Right lobe of liver (tissue), 6 donors: ENCODE results near the gene THBS4. TPM values are rescaled to one million over a fixed set of nuclear protein-coding genes. Genes with fewer than 3 reads are reported as not detected.

Experiments
- ATAC-seq, 4 donors: fragments of 200-7000 bp; cut with Tn5 transposase; one replicate each; pipeline ENCODE4 v1.9.1; 2020; ENCODE audit warnings: mild to moderate bottlenecking in 4 of 4, moderate library complexity in 4 of 4
- DNase-seq, 3 donors: peaks; one replicate each; pipeline ENCODE4 v3.0.0-alpha.2; 2020
- H3K27ac ChIP-seq, 3 donors: fragments of 200-600 bp; one replicate each; pipeline ENCODE4 v1.8.0; 2022
- H3K27me3 ChIP-seq, 2 donors: fragments of 200-600 bp; one replicate each; pipeline ENCODE4 v1.8.0; 2022
- H3K36me3 ChIP-seq, 4 donors: fragments of 200-600 bp; sonication (generic) in 1 of 4; one replicate each; pipeline versions ENCODE4 v1.5.1 to v1.8.0; 2017 to 2022; ENCODE audit warnings: control low read depth in 1 of 4
- H3K4me1 ChIP-seq, 4 donors: fragments of 200-600 bp; sonication (generic) in 1 of 4; one replicate each; pipeline versions ENCODE4 v1.5.1 to v1.8.0; 2017 to 2022; ENCODE audit warnings: control low read depth in 1 of 4
- H3K4me3 ChIP-seq, 3 donors: fragments of 200-600 bp; one replicate each; pipeline ENCODE4 v1.8.0; 2022
- H3K9me3 ChIP-seq, 4 donors: fragments of 200-600 bp; sonication (generic) in 1 of 4; one replicate each; pipeline versions ENCODE4 v1.5.1 to v1.8.0; 2017 to 2022; ENCODE audit warnings: control low read depth in 1 of 4
- CTCF ChIP-seq, 4 donors: fragments of 200-600 bp in 3 of 4; fragments of 450-650 bp in 1 of 4; IDR thresholded peaks; one replicate each; pipeline versions ENCODE4 v1.5.1 to v1.8.0; 2016 to 2022; ENCODE audit warnings: antibody characterized with exemption in 4 of 4, mild to moderate bottlenecking in 2 of 4
- POLR2A ChIP-seq: fragments of 450-650 bp; IDR thresholded peaks from one replicate; pipeline ENCODE4 v1.6.1; 2017; ENCODE audit warnings: antibody characterized with exemption, mild to moderate bottlenecking
- WGBS: methylation state at CpG from one replicate; pipeline ENCODE4 v1.1.6; 2018; ENCODE audit warnings: low coverage, low lambda C conversion rate; ENCODE audit not compliant: insufficient coverage; ENCODE audit errors: missing lambda C conversion rate; 5-methylcytosine and 5-hydroxymethylcytosine counted together
- intact Hi-C, 2 donors: fragments of 100-400 bp; cut with DNase I; formaldehyde crosslinking; loops; one replicate each; pipeline versions ENCODE4 v1.11.2 to v1.14.1; 2022
- total RNA-seq, 6 experiments: library from RNA; depleted of rRNA in 2 of 6; stranded (reverse); fragments of >200 nt in 2 of 6; fragmentation: NEBNext Ultra II Directional in 3 of 6; extraction: Animal tissue kit (Norgen Biotek cat#: 25700) in 3 of 6; gene quantifications; one replicate each; pipeline versions ENCODE4 v1.1.0 to v1.2.4, GENCODE V29; 2016 to 2023
- donor health status: DM: no; HTN: yes; CAD: no.
- donor health status: DM: no; HTN: no; CAD: no.
- donor health status: DM: no; HTN: no; CAD: no.
- donor health status: DM: no; HTN: yes; CAD: no.
- donor health status: DM: no; HTN: yes; CAD: no.

The THBS4 gene
- total RNA-seq, 6 experiments from 2014 or later = 0.24 to 0.37 TPM; not detected in 4

DNA sequence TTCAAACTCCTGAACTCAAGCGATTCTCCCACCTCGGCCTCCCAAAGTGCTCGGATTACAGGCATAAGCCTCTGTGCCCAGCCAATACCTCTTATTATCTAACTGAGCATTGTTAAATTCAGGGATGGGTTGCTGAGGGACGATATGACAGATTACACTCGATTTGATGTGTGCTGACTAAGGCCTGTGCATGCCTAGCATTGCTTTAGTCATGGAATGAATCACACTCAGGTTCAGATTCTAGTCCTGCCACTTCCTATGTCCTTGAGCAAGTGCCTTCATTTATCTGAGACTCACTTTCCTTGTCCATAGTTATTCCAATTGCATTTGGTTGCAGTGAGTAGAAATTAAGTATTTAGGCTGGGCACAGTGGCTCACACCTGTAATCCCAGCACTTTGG lies 19.5 kb downstream of the THBS4 start:
- no peak for DNase-seq
- 77% methylated on average over 4 of the region's 5 CpGs for WGBS
- Histone ChIP-seq H3K27me3 (no peaks in the 10 kb centered on the region), H3K9me3 (no peaks in the 10 kb centered on the region), H3K36me3 (no peaks in the 10 kb centered on the region), H3K4me3 (no peak overlapping the region), H3K4me1 (no peaks in the 10 kb centered on the region), H3K27ac (no peak overlapping the region)
- ATAC-seq = no peak
- intact Hi-C loops = no loop called here
- no peak for TF ChIP-seq CTCF (IDR thresholded peaks at IDR 0.05)
- no peak for TF ChIP-seq POLR2A

GRCh38 chr5:80055491-80056170 lies 20.5 kb downstream of the THBS4 start:
- no peaks in the 10 kb centered on the region for H3K4me1 ChIP-seq
- H3K27ac ChIP-seq = no peak overlapping the region
- H3K36me3 ChIP-seq = no peaks in the 10 kb centered on the region
- ATAC-seq = no peak
- intact Hi-C loops = no loop called here
- TF ChIP-seq CTCF (IDR thresholded peaks at IDR 0.05) (no peak), POLR2A (no peak)
- WGBS = 87% methylated on average over 6 of the region's 11 CpGs
- H3K9me3 ChIP-seq = no peaks in the 10 kb centered on the region
- no peak for DNase-seq
- no peaks in the 10 kb centered on the region for H3K27me3 ChIP-seq
- H3K4me3 ChIP-seq = no peak overlapping the region

DNA sequence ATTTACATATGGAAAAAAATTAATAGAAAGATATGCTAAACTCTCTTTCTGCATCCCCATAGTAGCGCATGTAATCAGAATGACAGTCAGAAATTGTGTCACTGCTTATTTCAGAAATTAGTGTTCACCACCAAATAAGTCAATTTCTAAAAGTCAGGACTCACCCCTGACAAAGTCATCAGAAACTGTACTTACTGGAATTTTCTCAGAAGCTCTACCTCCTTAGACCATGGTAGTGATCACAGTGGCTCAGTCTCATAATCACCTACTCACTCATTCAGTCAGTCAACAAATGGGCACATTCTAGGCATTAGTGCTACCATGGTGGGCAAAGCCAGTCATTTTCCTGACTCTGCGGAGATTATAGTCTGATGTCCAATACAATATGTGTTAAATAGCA lies 22.0 kb downstream of the THBS4 start:
- H3K4me1 ChIP-seq = no peaks in the 10 kb centered on the region
- H3K4me3 ChIP-seq = no peak overlapping the region
- ATAC-seq = no peak
- no peak overlapping the region for H3K27ac ChIP-seq
- no peak for DNase-seq
- intact Hi-C loops = no loop called here
- no peaks in the 10 kb centered on the region for H3K9me3 ChIP-seq
- H3K27me3 ChIP-seq = no peaks in the 10 kb centered on the region
- no peaks in the 10 kb centered on the region for H3K36me3 ChIP-seq
- WGBS = 94% methylated on average over 2 of the region's 2 CpGs
- TF ChIP-seq CTCF (IDR thresholded peaks at IDR 0.05) = no peak
- TF ChIP-seq POLR2A = no peak

- no peak for TF ChIP-seq CTCF (IDR thresholded peaks at IDR 0.05)
- no peak for TF ChIP-seq POLR2A
- 60% methylated on average over 2 of the region's 2 CpGs for WGBS
- ATAC-seq (no peak), DNase-seq (no peak)
- Histone ChIP-seq H3K9me3 (no peaks in the 10 kb centered on the region), H3K27me3 (no peaks in the 10 kb centered on the region), H3K36me3 (no peaks in the 10 kb centered on the region), H3K27ac (no peak overlapping the region), H3K4me3 (no peak overlapping the region), H3K4me1 (no peaks in the 10 kb centered on the region)
- intact Hi-C loops = no loop called here
These were observed 22.8 kb downstream of the THBS4 start for GRCh38 chr5:80057921-80058320.
